Stimulated activated CD4-positive, alpha-beta T cell treated with anti-CD3 and anti-CD28 coated beads, Interleukin-4, amount 100 ng/mL, for 48 hours (primary cell): ENCODE data around the gene CCDC57.

Experiments used
- DNase-seq, 2 donors: peaks; one replicate each; pipeline ENCODE4 v3.0.0-alpha.2; 2020; ENCODE audit warnings: low read depth in 2 of 2

The CCDC57 gene

DNA sequence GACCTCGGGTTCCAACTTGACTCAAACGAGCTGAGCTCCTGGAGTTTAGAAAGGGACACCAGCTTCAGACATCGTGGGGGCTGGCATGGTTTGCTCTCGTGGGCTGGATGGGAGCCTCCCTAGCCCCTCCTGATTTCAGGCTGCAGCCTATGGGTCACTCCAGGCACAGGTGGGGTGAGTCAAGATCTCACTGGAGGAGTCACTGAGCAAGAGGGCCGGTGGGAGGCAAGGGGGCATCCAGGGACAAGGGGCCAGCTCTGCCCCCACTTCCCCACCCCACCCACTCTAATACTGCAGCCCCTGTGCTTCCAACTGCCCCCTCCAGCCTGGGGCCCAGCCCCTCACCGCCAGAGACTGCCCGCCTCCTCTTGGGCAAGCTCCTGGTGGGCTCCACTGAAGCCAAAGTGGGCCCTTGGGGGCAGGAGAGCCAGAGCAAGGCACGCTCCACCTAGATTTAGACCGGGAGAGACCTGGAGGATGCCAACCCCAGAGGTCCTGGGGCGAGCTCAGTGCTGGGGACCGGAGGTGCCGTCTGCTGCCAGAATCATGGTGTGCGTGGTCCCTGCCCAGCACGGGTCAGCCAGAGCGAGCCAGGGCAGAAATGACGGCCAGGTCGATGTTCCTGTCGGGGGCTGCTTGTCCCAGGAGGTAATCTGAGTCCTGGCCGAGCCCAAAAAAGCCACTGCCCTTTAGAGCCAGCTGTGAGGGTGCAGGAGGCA is 22.6 kb upstream of the CCDC57 start:
- no peak for DNase-seq

DNA sequence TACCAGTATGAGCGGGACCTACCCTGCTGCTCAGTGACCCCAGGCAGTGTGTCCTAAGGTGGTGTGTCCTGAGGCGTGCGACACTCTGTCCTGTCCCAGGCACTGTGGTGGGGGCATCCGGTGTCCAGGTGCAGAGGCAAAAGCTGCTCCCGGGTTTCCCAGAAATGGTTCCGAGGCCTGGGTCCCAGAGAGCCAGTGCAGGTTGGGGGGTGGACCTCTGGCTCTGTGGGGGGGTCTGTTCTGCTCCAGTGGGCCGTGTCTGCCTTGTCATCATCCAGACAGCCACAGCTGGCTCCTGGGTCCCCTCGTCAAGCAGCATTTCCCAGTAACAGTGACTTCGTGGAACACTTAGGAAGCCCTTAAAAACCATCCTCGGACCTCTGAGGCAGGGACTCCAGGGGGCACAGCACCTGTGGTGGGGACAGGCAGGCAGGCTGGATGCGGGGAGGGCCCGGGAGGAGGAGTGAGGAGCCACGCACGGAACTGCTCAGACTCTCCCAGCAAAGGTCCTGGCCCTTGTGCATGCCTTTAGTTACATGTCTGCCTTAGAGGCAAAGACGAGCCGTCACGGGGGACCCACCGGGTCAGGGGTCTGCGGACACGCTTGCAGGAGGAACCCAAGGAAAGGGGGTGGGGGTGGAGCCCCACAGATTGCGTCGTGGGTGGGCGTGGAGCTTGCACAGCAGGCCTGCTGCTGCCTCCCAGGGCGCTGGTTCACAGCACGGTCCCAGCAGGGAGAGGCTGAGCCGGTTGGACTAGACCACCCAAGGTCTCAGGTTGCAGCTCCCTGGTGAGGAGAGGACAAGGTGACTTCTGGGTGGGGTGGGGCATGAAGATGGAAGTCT is 21.8 kb upstream of the CCDC57 start:
- no peak for DNase-seq

DNA sequence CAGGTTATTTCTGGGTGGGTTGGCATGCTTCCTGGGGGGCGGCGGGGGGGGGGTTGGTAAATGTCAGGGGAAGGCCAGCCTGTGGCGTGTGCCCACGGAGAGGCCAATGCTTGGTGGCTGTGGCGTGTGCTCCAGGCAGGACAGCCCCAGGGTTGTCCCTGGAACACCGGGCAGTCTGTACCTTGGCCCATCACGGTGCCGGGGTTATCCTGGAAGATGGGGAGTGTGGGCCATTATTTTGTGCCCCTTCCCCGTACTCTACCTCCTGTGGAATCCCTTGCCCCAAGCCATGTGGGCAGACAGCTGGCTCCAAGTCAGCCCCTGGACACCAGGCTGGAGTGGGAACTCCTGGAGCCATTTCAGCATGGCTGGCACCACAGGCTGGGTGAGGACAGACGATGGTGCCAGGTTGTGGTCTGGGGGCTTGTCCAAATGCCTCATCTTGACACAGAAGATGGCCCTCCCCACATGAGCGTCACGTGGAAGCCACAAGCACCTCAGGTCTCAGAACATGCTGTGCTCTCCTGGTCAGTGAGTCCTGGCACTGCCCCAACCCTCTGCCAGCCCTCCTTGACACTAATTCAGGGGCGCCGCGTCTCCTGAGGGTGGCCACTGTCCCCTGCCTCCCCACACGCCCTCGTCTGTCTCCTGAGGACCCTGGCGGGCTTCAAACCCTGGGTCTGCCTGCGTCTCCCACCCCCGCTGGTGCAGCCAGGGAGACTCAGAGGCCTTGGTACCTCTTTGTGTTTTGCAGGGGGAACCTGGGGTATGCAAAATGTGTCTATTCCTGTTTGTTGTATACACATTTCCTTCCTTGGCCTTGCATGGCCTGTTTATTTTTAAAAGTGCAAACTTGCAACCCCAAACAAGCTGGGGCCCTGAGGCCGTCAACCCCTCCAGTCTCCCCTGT is 20.5 kb upstream of the CCDC57 start:
- no peak for DNase-seq

DNA sequence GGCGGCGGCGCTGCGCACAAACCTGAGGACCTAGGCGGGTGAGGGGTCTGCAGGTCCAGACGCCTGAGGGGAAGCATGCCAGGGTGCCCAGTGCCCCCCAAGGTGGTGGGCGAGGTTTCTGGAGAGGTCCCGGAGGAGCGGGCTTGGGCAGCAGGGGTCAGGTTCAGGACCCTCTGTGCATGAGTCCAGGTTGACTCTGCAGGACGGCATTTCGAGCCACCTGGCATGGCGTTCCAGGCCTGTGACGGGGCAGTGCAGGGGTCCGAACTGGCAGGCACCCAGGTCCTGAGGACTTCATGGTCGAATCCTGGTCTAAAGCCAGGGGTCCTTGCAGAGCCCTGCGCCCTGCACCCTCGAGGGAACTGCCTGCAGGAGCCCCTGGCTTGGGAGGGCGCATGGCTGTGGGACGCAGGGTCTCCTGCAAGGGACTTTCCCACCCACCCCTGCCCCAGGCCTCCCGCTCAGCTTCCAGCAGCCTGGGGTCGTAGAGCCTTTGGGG is 19.7 kb upstream of the CCDC57 start:
- no peak for DNase-seq

DNA sequence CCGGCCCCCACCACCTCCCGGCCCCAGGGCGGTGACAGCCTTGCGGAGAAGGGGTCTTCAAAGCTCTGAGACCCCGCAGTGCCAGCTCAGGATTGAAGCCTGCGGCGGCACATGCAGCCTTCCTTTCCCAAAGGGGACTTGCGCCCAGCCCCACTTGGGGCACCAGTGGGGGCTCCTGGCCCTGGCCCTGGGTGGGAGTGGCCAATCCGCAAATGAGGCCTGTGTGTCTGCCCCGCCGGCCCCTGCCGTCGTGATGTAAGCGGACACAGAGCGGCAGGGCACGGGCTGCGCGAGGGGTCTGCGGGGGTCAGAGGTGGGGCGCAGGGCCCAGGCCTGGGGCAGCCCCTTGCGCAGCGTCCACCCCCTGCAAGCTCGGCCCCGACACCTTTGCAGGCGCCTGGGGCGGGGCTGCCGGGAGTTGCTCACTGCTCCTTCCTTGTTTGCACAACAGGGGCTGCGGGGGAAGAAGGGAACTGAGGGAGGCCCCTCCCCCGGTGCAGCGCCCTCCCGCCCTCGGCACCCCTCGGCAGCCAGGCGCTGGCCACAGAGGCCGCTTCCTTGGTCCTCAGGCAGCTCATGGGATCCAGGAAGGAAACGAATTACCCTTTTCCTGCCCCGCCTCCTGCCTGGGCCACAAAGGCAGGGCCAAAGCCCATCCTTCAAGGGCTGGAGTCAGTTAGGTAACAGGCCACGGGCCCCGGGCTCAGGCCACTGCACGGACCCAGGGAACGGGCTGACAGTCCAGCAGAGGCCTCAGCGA is 19.1 kb upstream of the CCDC57 start:
- no peak for DNase-seq

DNA sequence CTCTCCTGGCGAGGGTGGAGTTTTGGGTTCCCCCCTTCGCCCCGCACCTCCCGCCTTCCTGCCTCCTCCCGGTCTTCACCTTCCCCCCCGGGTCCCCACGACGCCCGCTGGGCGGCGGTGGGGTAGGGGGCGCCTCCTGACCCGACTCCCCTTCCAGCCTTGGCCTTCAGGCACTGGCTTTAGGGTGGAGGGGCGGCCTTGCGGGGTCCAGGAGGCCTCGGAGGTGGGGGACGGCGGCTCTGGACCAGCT is 18.6 kb upstream of the CCDC57 start:
- no peak for DNase-seq

DNA sequence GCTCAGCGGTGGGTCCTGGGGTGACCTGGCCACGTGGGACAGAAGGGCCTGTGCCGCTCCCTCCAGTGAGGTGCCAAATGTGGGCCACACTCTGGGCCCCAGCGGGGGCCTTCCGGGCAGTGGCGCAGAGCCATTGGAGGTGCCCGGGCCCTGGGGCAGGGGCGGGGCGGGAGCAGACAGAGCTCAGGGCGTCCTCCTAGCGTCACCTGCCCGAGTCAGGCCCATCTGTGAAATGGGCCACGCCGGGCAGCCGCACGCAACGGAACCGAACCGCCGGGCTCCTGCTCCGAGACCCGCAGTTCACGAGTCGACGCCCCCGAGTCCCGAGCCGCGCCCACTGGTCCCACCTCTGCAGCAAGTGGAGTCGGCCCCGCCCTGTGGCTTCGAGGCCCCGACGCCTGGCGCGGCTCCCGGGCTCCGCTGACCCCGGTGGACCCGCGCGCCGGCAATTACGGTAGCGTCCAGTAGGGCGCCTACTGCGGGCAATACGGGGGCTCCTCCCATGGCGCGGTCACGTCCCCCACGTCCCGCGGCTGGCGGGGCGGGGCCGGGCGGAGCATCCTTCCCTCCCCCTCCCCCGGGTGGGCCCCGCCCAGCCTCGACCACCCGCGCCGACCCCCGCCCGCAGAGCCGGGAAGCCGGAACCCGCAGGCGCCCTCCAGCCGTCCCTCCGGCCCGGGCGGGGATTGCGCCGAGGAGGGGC is 18.1 kb upstream of the CCDC57 start:
- peak; percentile 58 to 64 for DNase-seq

DNA sequence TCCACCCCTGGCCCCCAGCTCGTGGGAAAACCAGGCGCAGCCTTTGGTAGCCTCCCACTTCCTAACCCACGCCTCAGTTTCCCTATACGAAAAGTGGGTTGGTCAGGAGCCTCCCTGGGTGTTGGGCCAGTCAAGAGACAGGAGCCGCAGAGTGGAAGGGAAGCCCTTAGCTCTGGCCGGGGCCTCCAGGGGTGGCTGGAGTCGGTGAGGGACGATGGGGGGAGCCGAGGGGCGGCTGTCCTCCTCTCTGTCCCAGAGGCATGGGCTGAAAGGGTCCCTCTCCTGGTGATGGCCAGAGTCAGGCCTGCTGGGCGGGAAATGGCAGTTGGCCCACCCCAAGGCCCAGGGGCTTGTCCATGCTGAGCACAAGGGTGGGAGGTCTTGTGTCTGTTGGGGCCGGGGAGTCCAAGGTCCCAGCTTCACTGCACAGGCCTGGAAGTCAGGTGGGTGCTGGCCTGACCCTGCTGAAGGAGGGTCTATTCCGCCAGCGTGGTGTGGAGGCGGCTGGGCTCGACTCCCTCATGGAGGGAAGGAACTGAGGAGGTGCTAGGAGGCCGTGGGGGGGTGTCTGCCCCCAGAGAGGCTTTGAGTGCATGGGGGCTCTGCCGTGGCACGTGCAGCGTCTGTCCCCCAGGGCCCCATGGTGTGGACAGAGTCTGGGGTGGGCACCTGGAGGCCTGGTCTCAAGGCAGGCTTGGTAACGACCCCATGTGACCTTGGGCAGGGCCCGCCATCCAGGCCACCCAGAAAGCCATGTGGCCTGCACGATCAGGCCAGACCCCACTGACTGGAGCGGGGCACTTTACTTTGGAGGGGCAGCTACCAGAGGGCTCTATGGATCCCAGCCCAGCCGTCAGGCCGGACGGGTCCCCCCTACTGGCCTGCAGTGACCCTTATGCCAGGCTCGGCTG is 17.3 kb upstream of the CCDC57 start:
- DNase-seq: no peak

DNA sequence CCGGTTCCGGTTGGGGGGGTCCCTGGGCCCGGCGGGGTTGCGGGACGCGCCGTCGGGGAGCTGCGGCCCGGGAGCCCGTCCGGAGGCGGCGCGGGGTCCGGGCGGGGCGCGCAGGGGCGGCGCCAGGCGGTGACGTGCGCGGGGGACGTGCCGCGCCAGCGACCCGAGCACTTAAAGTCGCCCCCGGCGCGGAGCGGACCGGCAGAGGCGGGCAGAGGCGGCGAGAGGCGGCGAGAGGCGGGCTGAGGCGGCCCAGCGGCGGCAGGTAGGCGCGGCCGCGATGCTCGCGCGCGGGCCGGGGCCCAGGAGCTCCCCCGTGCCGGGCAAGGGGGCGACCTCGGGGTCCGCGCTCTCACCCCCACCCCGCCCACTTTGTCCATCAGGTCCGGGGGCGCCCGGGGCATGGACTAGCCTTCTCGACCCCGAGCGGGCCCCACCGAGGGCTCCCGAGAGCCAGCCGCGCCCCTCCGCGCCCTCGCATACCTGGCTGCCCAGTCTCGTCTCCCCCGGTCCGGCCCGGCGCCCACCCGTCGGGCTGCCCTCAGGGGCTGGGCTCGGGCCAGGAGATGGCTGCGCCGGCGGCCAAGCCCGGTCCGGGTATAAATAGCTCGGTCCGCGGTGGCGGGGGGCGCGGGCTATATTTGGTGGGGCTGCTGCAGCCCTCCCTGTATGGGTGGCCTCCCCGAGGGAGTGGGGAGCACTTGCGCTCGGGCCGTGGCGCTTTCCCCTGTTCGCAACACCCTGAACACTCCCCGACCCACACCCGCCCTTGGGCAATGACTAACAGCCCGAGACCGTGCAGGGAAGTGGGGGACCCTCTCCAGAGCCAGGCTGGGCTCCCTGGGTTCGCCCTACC is 16.4 kb upstream of the CCDC57 start, which contains the start of gene SLC16A3:
TSS of gene SLC16A3 (plus strand) at position 201 of the 856 bp plus-strand sequence. CDS start 6,967 bp downstream, outside the sequence.
- peak in 1 of 2 donors; percentile 55 for DNase-seq

DNA sequence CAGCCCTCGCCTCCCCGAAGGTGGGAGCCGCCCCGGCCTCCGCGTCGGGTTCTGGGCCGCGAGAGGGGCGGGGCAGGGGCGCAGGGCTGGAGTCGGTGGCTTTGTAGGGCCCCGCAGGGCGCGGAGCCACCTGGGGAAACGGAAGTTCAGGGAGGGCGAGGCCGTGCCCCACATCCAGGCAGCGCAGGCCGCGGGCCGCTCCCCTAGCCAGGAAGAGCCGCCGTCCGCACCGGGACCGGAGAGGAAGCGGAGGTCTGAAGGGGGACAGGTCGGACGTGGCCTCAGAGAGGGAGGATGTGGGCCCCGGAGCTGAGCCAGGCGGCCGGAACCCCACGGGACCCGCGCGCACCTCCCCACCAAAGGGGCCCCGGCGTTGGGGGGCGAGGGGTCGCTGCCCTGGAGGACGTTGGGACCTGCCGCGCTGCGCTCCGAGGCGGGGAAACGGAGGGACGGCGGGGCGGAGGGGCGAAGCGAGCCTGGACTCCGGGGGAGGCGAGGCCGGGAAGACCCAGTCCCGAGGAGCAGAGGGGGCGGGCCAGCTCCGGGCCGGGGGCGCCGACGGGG is 15.7 kb upstream of the CCDC57 start:
- DNase-seq: peak in 1 of 2 donors; percentile 52

DNA sequence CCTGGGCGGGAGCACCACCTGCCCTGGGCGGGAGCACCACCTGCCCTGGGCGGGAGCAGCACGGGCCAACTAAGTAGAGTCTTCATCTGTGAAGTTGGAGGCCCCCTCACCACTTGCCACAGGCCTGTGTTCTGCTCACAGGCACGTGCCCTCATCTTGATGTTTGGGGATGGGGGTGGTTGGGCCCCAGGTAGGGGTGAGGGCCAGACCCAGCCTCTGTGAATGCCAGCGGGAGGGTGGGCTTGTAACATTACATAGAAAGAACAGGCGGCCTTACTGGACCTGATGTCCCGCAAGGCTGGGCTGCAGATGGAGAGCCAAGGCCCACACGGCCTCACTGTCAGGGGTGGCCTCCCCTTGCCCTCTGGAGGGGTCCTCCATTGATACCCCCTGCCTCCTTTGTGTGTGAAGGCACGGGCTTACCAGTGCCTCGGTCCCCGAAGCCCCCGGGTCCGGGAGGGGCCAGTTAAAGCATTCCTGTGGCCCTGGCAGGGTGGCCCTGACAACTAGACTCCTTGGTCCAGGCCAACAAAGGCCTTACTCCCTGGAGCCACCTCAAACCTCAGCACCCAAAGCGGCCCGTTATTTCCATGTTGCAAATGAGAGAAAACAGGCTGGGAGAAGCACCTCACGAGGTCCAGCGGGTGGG is 15.1 kb upstream of the CCDC57 start:
- no peak for DNase-seq

DNA sequence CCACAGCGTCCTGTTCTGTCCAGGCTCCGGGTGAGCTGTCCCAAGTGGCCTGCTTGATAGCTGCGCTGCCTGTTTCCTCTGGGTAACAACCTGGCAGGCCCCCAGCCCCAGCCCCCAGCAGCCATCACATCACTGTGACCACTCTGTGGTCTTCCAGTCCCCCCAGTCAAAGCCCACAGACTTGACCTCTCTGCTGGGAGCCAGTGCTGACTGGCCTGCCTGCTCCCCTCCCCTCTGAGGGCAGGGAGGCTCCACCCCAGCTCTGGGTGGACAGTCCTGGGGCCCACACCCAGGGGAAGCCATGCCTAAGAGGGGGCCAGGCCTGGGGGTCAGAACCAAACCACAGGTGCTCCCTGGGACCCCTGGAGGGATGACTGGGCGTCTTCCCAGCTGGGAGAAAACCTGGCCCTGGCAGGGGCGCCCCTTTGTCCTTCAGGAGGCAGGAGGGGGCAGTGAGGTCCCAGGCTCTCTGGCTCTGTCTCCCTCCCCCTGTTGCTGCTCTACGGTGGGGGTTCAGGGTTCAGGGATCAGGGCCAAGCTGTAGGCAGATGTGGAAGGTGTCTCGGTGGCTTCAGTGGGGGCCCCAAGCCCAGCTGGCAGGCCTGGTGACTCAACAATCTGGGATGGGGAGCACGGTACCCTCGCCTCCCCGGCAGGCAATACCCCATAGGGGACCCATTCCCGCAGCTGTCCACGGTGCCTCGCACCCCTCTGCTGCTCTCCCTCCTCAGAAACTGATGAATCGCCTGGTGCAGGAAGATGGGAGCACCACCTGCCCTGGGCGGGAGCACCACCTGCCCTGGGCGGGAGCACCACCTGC is 14.4 kb upstream of the CCDC57 start:
- no peak for DNase-seq

DNA sequence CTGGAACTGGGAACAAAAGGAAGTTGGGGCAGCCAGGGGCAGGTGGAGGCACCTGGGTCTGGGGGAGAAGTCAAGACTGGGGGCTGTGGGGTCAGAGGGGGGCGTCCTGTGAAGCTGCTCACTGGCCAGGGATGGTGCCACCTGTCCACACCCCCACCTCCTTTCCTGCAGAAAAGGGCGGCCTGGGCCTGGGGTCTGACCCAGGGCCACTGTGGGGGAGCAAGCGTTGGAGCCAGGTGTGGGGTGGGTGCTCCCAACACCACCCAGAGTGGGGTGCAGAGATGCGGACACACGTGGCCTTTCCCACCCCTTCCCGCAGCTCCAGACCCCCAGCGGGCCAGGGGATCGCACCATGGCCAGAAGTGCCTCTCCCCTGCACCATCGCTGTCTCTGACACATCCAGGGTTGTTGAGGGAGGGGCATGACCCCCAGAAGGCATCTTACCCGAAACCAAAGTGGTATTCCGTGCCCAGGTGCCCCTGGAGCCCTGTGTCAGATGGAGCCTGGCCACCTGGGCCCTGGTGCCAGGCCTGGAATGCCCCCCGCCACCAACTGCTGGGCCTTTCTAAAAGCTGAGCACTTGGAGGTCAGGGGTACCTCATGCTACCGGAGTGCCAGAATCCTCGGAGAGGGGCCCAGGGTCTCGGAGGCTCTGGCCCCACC is 13.6 kb upstream of the CCDC57 start:
- no peak for DNase-seq

DNA sequence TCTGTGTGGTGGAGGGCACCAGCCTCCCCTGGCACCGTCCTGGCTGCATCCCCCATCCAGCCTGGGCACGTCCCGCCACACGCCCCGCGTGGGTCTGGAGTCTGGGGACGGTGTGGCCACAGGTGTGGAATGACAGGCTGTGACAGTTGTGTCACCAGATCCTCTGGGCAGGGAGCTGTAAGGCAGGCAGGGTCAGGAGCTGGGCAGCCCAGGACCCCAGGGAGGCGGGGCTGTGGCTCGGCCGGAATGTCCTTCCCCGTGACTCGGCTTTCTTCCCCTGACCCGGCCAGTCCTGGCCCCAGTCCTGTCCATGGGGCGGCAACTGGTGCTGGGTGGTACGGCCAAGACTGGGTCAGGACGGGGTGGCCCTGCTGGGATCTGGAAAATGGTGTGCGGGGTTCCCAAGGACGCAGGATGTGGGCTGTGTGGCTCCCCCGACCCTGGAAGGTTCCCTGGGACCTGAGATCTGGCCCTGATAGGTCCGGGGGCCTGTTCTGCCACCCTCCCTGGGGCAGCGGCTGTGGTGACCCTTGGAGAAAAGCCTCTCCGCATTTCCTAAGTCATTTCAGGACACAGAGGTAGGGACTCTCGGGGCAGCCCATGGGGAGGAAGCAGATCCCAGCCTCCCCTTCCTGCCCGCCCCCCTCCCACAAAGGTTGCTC is 12.9 kb upstream of the CCDC57 start:
- DNase-seq: no peak

DNA sequence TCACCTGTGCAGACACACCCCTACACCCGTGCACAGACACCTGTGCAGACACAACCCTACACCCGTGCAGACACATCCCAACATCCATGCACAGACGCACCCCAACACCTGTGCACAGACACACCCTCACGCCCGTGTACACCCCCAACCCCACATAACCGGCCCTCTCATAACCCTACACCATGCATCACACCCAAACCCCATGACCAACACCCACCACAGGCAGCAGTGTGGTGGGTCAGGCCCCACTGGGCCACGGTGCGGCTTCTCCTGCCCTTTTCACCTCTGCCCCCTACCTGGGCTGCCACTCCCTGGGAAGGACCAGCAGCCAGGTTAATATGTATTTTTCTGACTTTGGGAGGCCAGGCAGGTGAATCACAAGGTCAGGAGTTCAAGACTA is 12.0 kb upstream of the CCDC57 start:
- no peak for DNase-seq

DNA sequence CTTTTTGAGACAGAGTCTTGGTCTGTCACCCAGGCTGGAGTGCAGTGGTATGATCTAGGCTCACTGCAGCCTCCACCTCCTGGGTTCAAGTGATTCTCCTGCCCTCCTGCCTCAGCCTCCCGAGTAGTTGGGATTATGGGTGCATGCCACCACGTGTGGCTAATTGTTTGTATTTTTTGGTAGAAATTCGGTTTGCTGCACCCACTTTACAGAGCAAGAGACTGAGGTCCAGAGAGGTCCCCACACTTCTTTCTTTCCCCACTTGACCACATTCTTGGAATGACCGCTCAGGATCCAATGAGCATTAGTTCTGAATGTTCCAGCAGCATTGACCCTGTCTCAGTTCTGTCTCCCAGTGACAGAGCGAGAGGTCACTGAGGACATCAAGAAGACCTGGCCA is 10.9 kb upstream of the CCDC57 start:
- DNase-seq: no peak
